GM21737 (cell line): ENCODE measurements around the gene KAZALD1.

Experiments used
- ATAC-seq: cut with Tn5 transposase; IDR thresholded peaks from one replicate; pipeline ENCODE4 v1.9.1; 2021; ENCODE audit warnings: mild to moderate bottlenecking, moderate library complexity; ENCODE audit not compliant: unreplicated experiment

The KAZALD1 gene

DNA sequence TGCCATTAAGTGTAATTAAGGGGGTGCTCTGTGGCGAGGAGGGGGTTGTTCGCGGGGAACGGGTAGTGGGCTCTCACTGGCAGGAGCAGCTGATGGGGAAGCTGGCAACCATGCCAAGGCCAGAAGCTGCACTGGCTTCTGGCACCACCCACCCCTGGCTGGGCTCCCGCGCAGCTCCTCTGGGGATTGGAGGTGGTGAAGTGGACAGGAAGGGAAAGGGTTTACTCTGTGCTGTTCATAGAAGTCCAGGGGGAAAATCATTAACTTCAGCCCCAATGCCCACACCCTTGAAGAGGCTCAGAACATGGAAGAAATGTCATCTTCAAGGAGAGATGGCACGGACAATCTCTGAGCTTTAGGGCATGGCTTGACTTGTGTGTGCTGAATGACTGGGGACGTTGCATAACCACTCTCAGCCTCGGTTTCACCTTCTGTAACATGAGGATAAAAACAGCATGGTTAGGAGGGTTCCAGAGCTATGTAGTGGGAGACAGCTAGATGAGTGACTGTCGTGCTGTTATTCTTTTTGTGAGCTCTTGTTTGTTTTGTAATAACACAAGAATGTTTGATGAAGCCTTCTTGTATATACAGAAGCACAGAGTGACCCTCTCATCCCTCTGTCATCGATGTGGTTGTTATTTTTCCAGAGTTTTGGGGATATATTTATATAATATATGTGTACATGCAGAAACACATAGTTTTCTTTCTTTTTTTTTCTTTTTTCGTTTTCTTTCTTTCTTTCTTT is 29.9 kb downstream of the KAZALD1 start:
- no peak for ATAC-seq

DNA sequence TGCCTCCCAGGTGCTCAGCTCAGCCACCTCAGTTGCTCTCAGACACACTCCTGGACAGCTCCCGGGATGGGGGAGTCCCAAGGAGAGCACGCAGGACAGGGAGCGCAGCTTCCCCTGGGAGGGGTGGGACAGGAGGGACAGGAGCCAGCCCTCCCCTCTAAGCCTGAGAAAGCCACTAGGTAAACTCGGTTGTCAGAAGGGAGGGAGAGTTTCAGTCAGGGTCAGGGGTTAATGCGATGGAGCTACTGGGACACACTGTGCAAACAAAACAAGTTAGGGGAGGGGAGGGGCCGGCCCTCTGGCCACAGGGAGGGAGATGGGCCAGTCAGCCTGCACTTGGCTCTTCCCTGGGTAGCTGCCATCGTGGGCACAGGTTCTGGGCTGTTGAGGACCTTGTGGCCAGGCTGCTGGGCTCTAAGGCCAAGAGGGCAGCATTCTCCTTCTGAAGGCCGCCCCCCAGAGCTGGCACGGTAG is 31.1 kb downstream of the KAZALD1 start:
- no peak for ATAC-seq

GRCh38 chr10:101094121-101094879 is 32.5 kb downstream of the KAZALD1 start:
- no peak for ATAC-seq

DNA sequence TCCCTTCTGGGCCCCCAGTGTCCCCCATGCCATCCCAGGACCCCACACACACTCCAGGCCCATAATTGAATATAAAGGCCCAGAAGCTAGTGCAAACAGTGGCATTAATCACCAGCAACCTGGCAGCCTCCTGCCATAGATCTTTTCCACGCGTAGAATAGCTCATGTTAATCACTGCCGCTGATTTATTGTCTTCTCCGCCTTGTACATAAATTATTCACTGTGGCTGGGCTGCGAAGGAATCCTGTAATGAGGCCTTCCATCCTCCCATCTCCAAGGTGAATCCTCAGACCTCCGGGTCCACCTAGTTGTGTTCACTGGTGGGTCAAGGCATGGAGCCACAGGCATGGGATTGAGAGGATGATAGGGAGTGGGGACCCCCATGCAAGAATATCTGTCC is 33.2 kb downstream of the KAZALD1 start:
- no peak for ATAC-seq

DNA sequence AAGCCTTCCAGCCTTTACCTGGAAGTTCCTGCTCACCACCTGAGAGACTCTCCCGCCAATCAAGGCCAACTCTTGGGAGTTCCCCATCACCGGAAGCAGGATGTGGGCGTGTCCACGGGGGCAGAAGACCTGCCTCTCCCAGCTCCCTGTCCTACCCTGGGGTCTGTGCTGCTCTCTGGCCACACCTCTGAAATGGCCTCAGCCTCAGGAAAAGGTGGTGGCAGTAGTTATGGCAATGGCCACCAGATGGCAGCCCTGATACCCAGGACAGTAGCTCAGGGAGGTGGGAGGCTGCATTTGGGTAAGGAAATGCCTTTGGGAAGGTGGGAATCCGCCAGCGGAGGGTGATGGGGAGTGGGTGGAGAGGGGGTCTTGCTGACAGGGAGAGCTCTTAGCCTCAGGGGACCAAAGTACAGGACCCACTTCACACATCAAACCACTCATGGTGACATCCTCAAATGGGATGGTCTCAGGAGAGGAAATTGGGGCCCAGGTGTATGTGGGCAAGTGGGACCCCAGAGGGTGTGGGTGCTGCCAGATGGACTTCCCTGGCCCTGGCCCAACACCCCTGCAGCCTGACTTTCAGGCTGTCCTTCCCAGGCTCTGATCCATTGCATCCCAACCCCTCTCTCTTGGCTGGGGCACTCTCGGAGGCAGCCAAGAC is 33.9 kb downstream of the KAZALD1 start:
- ATAC-seq = no peak

DNA sequence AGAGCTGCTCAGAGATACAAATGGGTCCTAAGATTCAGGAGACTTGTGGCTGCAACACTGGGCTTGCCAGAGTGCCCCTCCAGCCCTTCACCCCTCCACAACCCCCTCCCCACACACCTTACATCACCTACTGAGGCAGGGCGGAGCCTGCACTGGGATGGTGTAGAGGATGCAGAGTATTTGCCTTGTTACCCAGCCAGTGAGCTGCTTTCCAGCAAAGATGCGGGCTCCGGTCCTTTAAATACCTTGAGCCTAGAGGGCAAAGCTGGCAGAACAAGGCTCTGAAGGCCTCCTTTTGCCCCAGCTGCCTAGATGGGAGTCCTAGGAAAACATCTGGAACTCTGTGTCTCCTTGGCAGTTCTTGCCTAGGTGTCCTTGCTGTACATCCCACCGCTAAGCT is 34.6 kb downstream of the KAZALD1 start:
- ATAC-seq = no peak

DNA sequence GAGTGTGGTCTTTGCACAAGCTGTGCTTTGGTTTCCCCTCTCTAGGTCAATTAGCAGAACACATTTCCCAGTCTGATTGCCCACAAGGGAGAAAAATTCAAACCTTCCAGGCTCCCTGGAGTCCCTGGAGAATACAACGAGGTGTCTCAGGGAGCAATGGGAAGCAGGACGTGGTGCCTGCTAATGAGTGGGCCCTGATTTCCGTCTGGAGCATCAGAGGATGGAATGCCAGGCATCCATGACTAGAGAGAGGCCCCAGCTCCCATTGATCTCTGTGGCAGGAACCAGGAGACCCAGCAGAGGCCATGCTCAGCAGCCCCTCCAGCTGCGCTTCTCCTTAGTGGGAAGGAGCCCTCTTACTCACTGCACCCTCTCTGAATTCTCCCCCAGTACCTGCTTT is 36.1 kb downstream of the KAZALD1 start:
- no peak for ATAC-seq

GRCh38 chr10:101099901-101100300 is 38.1 kb downstream of the KAZALD1 start:
- no peak for ATAC-seq

DNA sequence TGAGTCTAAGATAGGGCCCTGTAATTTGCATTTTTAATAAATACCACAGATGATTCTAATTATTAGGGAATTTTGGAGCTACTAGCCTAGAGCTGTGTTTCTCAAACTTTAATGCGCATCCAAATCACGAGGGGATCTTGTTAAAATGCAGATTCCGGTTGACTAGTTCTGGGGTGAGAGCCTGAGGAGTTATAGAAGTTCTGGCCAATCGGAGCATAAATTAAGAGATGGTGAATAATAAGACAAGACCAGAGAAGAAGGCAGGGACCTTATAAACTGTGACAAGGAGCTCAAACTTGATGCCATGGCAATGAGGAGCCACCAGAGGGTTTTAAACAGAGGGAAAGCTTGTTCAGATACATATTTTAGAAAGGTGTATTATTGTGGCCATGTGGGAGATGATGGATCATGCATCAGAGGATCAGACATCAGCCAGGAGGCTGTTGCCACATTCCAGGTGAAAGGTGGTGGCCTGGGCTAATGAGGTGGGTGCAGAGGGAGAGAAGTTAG is 39.6 kb downstream of the KAZALD1 start:
- no peak for ATAC-seq

GRCh38 chr10:101103430-101103829 is 41.6 kb downstream of the KAZALD1 start:
- ATAC-seq = no peak

DNA sequence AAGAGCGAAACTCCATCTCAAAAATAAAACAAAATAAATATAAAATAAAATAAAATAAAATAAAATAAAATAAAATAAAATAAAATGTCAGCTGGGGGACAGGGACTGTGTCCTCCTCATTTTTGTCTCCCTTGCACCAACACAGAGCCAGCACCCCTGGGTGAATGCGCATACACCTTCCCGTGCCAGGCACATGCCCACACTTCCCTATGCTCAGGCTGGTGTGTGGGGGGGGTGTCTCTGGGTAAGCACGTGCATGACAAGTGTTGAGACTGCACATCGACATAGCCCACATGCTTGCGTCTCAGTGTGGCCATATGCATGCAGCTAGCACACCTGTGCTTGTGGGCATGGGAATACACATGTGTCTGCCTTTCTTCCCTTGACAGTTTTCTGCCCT is 44.6 kb downstream of the KAZALD1 start:
- ATAC-seq = no peak

GRCh38 chr10:101107771-101108170 is 46.0 kb downstream of the KAZALD1 start:
- ATAC-seq = no peak

DNA sequence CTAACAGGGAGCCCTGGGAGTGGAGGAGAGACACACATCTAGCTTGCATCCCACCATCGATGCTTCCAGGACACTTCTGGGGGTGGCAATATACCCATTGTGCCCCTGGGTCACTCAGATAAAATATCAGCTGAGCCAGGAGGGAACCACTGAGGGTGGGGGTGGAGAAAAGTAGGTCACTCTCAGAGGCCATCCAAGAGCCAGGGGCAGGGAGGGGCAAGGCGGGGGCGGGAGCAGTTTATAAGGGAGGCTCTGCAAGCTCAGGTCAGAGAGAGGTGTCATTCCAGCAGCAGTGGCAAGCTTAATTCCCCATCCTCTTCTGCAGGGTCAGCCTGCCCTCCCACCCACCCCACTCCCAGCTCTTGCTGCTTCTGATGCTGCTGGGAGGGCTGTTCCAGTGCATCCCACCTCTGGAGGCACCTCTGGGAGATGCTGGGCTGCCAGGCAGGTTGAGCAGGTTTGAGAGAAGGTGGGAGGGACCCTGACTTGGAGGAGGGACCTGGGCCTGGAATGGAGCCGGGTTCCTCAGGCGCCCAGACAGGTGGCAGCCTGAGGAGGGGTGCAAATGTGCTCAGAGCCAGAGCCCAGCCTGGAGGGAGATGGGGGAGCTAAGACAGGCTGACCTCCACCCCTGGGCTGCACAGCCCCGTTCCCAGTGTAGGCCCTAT is 49.2 kb downstream of the KAZALD1 start:
- no peak for ATAC-seq

DNA sequence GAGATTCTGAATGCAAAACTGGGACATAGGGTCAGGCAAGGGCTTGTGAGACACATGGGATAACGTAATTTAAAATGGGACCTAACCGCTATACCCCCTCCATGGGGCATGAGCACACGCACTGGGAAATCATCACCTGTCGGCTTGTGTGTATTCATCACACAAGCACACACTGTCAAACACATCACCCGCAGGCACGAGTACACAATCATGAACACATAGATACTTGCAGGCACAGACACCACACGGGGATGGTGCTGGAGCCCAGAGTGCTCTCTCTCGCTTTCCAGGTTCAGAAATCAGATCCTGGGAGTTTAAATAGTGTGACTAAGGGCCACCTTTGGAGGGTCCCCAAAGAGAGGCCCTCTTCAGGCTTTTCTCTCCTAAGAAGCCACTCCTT is 49.8 kb downstream of the KAZALD1 start:
- no peak for ATAC-seq

DNA sequence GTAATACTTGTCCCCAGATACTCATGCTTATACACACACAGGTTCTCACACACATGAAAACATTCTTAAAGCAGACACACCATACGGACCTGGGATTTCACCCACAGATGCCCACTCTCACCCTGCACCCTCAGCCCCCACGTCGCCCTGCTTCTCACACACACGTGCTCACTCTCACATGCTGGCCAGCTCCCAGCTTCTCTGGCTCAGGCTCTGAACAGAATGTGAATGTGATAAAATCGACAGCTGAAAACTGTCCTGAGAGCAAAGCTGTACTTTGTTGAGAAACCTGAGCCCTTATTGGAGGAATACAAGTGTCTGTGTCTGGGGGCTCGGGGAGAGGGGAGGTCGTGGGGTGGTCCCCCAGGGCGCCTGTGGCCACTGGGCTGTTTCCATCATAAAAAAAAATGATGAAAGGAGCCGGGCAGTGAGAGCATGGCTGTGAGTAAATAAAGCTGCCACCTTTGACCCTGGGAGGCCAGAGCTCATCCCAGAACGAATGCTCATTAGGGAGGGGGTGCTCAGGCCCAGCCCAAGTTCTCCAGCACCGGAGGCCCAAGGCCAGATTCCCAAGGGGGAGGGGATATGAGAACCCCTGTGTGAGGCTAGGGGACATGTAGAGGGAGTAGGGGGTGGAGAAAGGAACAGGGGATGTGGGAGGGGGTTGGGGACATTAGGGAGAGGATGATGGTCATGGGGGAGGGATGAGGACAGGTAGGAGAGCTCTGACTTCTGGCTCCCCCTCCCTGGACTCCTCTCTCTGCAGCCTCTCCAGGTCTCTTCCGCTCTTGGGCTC is 51.2 kb downstream of the KAZALD1 start:
- no peak for ATAC-seq

DNA sequence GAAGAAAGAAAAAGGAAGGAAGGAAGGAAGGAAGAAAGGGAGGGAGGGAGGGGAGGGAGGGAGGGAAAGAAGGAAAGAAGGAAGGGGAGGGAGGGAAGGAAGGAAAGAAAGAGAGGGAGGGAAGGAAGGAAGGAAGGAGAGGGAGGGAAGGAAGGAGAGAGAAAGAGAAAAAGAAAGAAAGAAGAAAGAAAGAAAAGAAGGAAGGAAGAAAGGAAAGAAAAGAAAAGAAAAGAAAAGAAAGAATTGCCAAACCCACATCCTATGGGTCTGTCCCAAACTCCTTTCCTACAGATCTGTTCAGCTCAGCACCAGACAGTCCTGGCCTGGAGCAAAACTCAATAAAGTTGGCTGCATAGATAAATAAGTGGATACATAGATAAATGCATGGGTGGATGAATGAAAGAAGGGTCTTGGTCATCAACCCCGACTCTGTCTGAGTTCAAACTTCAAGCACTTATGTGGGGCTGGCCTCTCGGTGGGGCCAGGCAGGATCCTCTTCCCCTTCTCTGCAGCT is 52.2 kb downstream of the KAZALD1 start:
- no peak for ATAC-seq

- ATAC-seq = no peak
Measured at GRCh38 chr10:101114646-101115045, 52.9 kb downstream of the KAZALD1 start.
